GM20431 (cell line): ENCODE results near the gene SNRNP48.

Experiments
- in situ Hi-C: fragments of 300-500 bp; cut with MseI, MboI; formaldehyde crosslinking; loops from one replicate; pipeline ENCODE4 v1.15.0; 2020; ENCODE audit warnings: low sequenced_read_pairs; ENCODE audit not compliant: unreplicated experiment

Gene SNRNP48

GRCh38 chr6:7589949-7590917 lies at the start of gene SNRNP48:
TSS of gene SNRNP48 (plus strand) at chr6:7590198. CDS start at chr6:7590258, 60 bp downstream.
- in situ Hi-C loops: no loop called here

GRCh38 chr6:7540595-7540994 lies 49.4 kb upstream of the SNRNP48 start:
- in situ Hi-C loops: no loop called here

GRCh38 chr6:7541175-7542064 lies 48.6 kb upstream of the SNRNP48 start, which contains the start of gene DSP:
TSS of gene DSP (plus strand) at chr6:7541671. CDS start at chr6:7541916, 245 bp downstream.
- in situ Hi-C loops: no loop called here

GRCh38 chr6:7542065-7542873 lies 47.7 kb upstream of the SNRNP48 start:
- in situ Hi-C loops: no loop called here

GRCh38 chr6:7542874-7543624 lies 46.9 kb upstream of the SNRNP48 start:
- in situ Hi-C loops: no loop called here

DNA sequence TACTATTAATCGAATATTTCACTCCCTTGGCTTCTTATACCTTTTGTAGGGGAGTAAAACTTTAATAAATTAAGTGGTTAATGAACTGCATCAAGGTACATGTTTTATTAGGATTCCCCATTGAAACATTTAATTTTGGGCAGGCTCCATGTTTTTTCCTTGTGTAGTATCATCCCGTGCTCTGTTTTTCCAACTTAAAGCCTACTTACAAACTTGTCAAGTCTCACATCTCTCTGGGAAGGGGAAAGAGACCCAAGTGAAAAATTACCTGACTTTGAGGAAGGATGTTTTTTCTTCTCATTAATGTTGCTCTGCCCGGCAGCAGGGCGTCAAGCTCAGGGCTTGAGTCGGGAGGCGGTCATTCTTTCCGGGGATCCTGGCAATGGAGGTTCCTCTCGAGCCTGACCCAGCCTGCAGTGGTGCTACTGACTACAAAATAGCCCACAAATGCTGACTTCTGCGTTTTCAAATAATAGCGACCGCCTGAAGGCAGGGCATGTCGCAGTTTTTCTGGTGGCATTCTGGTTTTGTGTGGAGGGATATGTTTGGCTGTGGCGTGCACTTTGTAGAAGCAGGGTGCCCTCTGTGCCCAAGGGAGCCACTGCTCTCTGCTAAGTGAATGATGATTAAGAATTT lies 46.1 kb upstream of the SNRNP48 start:
- in situ Hi-C loops: no loop called here

GRCh38 chr6:7544597-7544996 lies 45.4 kb upstream of the SNRNP48 start:
- in situ Hi-C loops: no loop called here

DNA sequence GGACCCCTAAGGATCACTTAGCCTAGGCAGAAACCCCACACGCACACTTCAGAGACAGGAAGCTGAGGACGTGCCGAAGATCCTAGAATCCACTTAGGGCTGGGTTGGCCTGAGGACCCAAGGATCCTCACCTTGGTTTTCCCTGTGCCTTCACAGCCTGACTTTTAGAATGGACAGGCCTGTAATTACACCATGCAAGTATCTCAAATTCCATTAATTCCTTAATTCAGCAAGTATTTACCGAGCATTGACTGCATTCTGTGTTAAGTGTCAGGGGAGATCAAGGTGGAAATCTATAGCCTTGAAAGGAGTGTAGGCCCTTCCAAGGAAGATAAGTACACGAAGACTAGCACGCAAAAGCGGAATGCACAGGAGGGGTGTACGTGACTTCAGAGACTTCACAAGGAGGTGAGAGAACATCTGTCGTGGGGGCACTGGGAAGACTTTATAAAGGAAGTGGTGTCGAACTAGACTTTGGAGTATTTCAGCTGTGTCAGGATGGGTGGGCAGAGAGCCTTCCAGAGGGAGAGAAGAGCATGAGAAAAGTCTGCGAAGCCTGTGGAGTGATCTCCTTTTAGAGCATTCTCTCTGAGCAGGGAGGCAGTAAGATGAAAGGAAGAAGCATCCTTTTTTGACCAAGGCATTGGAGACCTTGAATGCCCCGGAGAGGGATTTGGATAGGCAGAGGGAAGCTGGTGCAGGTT lies 44.5 kb upstream of the SNRNP48 start:
- in situ Hi-C loops: no loop called here

- in situ Hi-C loops: no loop called here
Measured at GRCh38 chr6:7546020-7546369, 44.0 kb upstream of the SNRNP48 start.

DNA sequence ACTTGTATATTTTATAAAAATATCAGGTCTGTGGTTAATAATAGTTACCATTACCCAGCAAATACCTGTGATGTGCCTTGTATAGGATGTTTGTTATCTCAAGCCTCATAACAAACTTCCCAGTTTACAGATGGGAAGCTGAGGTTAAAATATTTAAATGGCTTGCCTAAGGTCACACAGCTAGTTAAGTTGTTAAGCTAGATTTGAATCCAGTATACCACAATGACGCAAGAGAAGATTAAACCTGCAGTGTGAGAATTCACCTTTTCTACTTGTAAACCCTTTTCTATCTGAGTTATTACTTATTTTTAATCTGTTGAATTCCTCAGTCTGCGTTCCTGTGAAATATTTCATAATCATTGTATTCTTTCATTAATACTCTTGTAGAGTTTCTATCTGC lies 43.6 kb upstream of the SNRNP48 start:
- in situ Hi-C loops: no loop called here

DNA sequence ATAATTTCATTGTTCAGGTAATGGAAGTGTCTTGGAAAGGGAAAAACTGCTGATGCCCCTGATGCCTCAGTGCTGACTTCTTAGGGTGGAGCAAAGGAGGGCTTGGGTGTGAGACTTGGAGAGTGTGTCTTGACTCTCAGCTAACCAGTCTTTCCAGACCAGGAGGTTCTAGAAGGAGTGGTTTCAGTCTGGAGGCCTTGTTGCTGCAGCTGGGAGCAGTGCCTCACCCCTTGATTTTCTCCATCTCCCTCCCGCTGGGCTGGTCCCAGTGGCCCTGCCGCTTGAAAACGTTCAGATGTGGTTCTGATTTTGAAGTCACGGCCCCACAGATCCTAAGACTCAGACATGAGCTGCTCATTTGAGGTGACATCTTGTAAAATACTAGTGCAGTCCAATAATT lies 43.1 kb upstream of the SNRNP48 start:
- in situ Hi-C loops: no loop called here

DNA sequence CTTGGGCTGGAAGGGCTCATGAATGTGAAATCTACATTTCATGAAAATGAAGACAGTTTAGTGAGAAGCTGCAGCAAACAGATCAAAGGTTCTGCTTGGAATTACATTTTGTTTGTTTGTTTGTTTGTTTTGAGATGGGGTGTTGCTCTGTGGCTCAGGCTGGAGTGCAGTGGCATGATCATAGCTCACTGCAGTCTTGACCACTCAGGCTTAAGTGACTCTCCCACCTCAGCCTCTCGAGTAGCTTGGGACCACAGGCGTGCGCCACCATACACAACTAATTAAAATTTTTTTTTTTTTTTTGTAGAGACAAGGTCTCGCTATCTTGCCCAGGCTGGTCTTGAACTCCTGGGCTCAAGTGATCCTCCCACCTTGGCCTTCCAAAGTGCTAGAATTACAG lies 42.7 kb upstream of the SNRNP48 start:
- in situ Hi-C loops: no loop called here

- in situ Hi-C loops: no loop called here
Measured at GRCh38 chr6:7550433-7550801, 39.6 kb upstream of the SNRNP48 start.

DNA sequence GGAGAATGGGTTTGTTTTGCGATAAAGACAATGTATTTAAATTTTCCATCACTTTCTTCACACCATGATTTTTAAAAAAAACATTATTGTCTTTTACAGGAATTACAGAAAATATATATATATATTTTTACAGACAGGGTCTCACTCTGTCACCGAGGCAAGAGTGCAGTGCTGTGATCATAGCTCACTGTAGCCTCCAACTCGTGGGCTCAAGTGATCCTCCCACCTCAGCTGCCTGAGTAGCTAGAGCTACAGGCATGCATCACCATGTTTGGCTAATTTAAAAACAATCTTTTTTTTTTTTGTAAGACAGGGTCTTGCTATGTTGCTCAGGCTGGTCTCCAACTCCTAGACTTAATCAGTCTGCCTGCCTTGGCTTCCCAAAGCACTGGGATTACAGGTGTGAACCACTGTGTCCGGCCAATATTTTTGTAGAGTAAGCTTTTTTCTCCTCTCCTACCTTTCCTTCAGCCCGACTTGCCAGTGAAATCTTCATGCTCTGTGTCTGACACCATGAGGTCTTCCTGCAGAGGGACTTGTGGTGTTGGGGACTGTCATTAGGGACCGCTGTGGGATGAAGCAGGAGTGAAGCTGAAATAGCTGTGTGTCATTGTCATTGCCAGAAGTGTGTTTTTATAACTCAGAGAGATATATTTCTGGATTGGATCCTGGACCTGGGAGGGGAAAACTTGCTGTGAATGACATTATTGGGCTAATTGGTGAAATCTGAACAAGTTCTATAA lies 35.3 kb upstream of the SNRNP48 start:
- in situ Hi-C loops: no loop called here

- in situ Hi-C loops: no loop called here
Measured at GRCh38 chr6:7555671-7556070, 34.3 kb upstream of the SNRNP48 start.

GRCh38 chr6:7556394-7557106 lies 33.4 kb upstream of the SNRNP48 start:
- in situ Hi-C loops: no loop called here

DNA sequence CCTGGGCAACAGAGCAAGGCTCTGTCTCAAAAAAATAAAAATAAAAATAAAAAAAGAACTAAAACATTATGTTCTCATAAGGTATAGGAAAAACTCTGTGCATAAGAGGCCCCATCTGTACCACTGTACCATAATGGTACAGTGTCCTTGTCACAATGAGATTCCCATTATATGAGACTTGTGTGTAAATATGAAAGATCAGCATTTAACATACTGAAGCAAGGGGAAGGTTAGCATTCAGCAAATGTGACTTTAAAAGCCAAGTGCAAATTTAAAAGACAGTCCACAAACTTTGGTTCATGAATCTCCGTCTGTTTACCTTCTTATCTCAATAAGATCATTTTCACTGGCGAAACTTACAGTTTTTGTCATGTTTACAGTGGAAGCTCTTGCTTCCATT lies 32.3 kb upstream of the SNRNP48 start:
- in situ Hi-C loops: no loop called here
